Ishikawa (cell line): ENCODE measurements around the gene TEX14.

Source experiments
- CEBPB ChIP-seq: IDR thresholded peaks from 2 replicates; pipeline ENCODE4 v1.6.1; 2012
- CREB1 ChIP-seq: IDR thresholded peaks from 2 replicates; pipeline ENCODE4 v1.6.1; 2012; ENCODE audit warnings: low read depth
- EGR1 ChIP-seq: IDR thresholded peaks from 2 replicates; pipeline ENCODE4 v1.6.1; 2012
- EP300 ChIP-seq: IDR thresholded peaks from 2 replicates; pipeline ENCODE4 v1.6.1; 2012; ENCODE audit warnings: borderline replicate concordance
- FOXM1 ChIP-seq: IDR thresholded peaks from 2 replicates; pipeline ENCODE4 v1.6.1; 2012; ENCODE audit warnings: low read depth, borderline replicate concordance
- MAX ChIP-seq: IDR thresholded peaks from 2 replicates; pipeline ENCODE4 v1.6.1; 2012
- NFIC ChIP-seq: IDR thresholded peaks from 2 replicates; pipeline ENCODE4 v1.6.1; 2012
- RAD21 ChIP-seq: IDR thresholded peaks from 2 replicates; pipeline ENCODE4 v1.6.1; 2012; ENCODE audit warnings: low read depth
- REST ChIP-seq: IDR thresholded peaks from 2 replicates; pipeline ENCODE4 v1.6.1; 2012; ENCODE audit warnings: low read depth, mild to moderate bottlenecking
- TAF1 ChIP-seq: IDR thresholded peaks from 2 replicates; pipeline ENCODE4 v1.6.1; 2012; ENCODE audit warnings: low read depth, mild to moderate bottlenecking
- TCF12 ChIP-seq: IDR thresholded peaks from 2 replicates; pipeline ENCODE4 v1.6.1; 2012; ENCODE audit warnings: low read depth
- TEAD4 ChIP-seq: IDR thresholded peaks from 2 replicates; pipeline ENCODE4 v1.6.1; 2012
- USF1 ChIP-seq: IDR thresholded peaks from 2 replicates; pipeline ENCODE4 v1.6.1; 2012
- YY1 ChIP-seq: IDR thresholded peaks from 2 replicates; pipeline ENCODE4 v1.6.1; 2012; ENCODE audit warnings: low read depth
- ZBTB7A ChIP-seq: IDR thresholded peaks from 2 replicates; pipeline ENCODE4 v1.6.1; 2012; ENCODE audit warnings: low read depth

Gene TEX14

DNA sequence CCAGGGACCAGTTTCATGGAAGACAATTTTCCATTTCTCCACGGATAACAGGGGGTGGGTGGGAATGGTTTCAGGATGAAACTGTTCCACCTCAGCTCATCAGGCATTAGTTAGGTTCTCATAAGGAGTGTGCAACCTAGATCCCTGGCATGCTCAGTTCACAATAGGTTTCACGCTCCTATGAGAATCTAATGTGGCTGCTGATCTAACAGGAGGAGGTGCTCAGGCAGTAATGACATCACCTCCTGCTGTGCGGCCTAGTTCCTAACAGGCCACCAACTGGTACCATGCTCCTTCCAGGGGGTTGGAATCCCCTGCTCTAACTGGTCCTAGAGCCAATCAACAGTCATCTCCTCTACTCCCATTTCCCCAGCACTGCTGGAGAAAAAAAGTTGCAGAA, 19.9 kb downstream of the TEX14 start:
- TF ChIP-seq CREB1 (no peak), YY1 (no peak), TEAD4 (no peak), USF1 (no peak), ZBTB7A (no peak), NFIC (no peak), EP300 (no peak), REST (no peak), RAD21 (no peak), CEBPB (no peak), EGR1 (no peak), MAX (no peak), TCF12 (no peak), FOXM1 (no peak), TAF1 (no peak)

DNA sequence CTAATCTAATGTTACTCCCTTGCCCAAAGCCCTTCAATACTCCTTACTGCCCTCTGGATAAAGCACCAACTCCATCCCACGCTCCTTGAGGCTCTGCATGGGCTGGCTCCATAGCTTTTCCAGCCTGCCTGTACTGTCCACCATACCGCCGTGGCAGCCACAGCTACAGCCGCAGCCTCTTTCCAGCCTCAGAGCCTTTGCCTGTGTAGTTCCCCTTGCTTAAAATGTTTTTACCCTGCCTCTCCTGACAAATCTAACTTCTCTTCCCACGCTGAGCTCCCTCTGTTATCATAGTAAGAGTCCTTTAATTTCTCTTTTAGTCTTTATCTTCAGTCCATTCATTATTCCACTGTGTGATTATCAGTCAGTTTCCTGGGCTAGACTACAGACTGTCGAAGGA, 22.0 kb downstream of the TEX14 start:
- TF ChIP-seq FOXM1 (no peak), TAF1 (no peak), EGR1 (no peak), YY1 (no peak), ZBTB7A (no peak), NFIC (no peak), REST (no peak), TEAD4 (no peak)

DNA sequence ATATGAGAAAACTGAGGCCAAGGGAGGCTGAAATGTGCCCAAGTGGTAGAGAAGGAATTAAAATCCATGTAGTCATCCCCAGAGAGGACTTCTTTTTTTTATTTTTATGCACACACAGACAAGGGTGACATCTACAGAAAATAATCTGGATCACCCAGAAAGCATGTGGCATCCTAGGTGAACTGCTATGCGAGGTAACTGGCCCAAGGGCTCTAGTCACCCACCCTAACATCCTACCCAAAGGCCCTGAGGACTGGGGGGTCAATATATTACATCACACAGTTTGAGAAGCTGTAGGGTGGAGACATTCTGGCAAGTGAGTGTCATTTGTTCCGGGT, 23.3 kb downstream of the TEX14 start:
- TF ChIP-seq REST: no peak
- TF ChIP-seq MAX: no peak
- TF ChIP-seq RAD21: no peak
- TF ChIP-seq NFIC: no peak
- TF ChIP-seq CREB1: no peak
- TF ChIP-seq ZBTB7A: no peak
- TF ChIP-seq EGR1: no peak
- no peak for TF ChIP-seq EP300
- TF ChIP-seq TAF1: no peak

- no peak for TF ChIP-seq REST
- no peak for TF ChIP-seq EGR1
- TF ChIP-seq NFIC: no peak
- no peak for TF ChIP-seq CREB1
- no peak for TF ChIP-seq USF1
- TF ChIP-seq TCF12: no peak
- no peak for TF ChIP-seq ZBTB7A
- TF ChIP-seq RAD21: no peak
- TF ChIP-seq EP300: no peak
These were observed 23.8 kb downstream of the TEX14 start for GRCh38 chr17:58667934-58668597.
